ENCODE measurements around the gene MCRIP2. TPM values are rescaled to one million over a fixed set of nuclear protein-coding genes. Genes with fewer than 3 reads are reported as not detected.
"Not testable (repeated sequence)": the region's sequence is repeated elsewhere in the genome, so short reads cannot be mapped to it uniquely, and the experiment has no call there.

The MCRIP2 gene
- total RNA-seq, 8 experiments from 2014 or later = 10.3 to 58.8 (median 31.3) TPM

DNA sequence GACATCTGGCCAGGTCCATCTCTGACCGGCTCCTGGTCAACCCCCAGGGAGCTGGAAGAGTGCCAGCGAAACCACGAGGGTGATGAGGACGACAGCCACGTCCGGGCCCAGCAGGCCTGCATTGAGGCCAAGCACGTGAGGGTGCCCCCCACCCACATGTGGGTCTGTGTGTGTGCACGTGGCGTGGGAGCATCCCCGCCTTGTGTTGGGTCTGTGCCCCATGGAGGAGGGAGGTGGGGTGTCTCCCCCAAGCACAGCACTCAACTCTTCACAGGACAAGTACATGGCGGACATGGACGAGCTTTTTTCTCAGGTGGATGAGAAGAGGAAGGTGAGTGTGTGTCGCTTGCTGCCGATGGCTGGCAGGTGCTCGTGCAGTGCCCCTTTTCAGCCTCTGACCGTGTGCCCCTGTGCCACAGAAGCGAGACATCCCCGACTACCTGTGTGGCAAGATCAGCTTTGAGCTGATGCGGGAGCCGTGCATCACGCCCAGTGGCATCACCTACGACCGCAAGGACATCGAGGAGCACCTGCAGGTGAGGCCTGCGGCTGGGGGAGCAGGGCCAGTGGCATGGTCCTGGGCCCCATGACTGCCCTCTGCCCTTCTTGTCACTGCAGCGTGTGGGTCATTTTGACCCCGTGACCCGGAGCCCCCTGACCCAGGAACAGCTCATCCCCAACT lies 40.3 kb downstream of the MCRIP2 start:
- 60 to 100% (median 76%) methylated on average over 1 to 16 of the region's 28 CpGs; no CpG with 5 or more reads in 3 of the 10 experiments for WGBS, 10 experiments
- no peak for ATAC-seq (replicated peaks in 6 of 8)
- Histone ChIP-seq H3K4me1 (replicated peaks in 1 of 2) (peaks cover 34 to 37% of the 10 kb centered on the region in 2 donors), H3K27ac (no peak overlapping the region), H3K4me3 (peak overlapping the region in 1 of 5 donors; percentile 92)
- in situ Hi-C loops (cut with MboI; ENCODE audit: low pct_unique_long_range_greater_than_20kb in 2 of 9, low sequenced_read_pairs in 9 of 9, unreplicated experiment in 9 of 9) = no loop called here

DNA sequence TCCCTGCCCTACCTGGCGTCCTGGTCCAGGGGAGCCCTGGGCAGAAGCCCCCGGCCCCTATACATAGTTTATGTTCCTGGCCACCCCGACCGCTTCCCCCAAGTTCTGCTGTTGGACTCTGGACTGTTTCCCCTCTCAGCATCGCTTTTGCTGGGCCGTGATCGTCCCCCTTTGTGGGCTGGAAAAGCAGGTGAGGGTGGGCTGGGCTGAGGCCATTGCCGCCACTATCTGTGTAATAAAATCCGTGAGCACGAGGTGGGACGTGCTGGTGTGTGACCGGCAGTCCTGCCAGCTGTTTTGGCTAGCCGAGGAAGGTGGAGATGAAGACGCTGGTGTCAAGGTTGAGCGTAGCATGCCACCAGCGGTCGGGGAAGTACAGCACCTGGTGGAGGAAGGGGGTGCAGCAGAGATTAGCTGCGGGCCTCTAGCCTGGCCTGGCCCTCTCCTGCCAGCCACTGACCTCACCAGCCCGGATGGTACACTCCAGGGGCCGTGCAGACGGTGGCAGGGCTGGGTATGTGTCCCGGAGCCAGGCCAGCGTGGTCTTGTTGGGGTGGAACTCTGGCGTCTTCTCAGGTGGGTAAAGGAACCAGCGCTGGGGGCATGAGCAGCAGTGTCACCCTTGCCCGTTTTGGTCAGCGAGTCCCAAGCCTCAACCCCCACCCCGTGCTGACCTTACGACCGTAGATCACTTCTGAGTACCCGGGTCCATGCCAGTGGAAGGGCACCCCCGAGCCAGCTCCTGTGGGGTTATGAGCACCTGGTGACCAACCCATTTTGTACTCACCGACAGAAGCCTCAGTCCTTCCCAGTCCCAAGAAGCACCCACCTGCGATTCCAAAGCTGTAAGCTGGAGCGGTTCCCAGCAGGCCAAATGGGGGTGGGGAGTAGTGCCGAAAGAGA lies 41.1 kb downstream of the MCRIP2 start:
- H3K4me3 ChIP-seq = peak overlapping the region in 2 of 5 donors; percentile 85 to 88
- peaks cover 34 to 37% of the 10 kb centered on the region in 2 donors for H3K4me1 ChIP-seq (replicated peaks in 1 of 2)
- 74 to 93% (median 80%) methylated on average over 2 to 12 of the region's 36 CpGs; no CpG with 5 or more reads in 5 of the 10 experiments for WGBS, 10 experiments
- no peak for ATAC-seq (replicated peaks in 6 of 8)
- H3K27ac ChIP-seq = no peak overlapping the region
- in situ Hi-C loops (cut with MboI; ENCODE audit: low pct_unique_long_range_greater_than_20kb in 2 of 9, low sequenced_read_pairs in 9 of 9, unreplicated experiment in 9 of 9) = no loop called here

DNA sequence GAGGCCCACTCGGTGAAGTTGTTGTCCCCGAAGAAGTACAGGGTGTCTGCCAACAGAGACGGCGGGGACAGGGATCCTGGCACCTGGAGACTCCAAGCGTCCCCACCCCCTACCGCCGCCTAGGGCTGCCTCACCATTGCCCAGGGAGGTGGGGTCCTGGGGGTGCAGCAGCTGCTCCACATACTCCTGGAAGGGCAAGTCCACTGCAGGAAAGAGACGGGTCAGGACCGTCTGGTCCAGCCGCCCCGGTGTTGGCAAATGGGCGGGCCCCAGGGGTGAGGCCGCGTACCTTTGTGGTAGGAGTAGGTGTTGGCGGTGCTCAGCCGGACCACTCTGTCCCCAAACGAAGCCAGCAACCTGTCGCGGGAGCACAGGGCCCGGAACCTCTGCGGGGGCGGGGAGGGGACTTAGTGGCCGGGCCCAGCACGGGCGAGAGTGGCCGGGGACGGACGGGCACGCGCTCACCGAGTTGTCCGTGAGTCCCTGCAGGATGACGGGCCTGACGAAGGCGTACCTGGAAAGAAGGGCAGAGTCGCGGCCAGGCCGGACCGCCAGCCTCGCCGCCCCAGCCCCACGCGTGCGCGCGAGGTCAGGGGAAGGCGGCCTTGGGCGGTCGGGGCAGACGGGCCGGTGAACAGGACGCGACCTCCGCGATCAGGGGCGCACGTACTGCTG lies 41.9 kb downstream of the MCRIP2 start:
- no peak for ATAC-seq (replicated peaks in 6 of 8)
- peak overlapping the region; percentile 52 to 89 (median 85) for H3K4me3 ChIP-seq
- in situ Hi-C loops (cut with MboI; ENCODE audit: low pct_unique_long_range_greater_than_20kb in 2 of 9, low sequenced_read_pairs in 9 of 9, unreplicated experiment in 9 of 9) = no loop called here
- H3K27ac ChIP-seq = peak overlapping the region; percentile 74 to 94
- H3K4me1 ChIP-seq (replicated peaks in 1 of 2) = peaks cover 34 to 35% of the 10 kb centered on the region in 2 donors
- 0 to 80% (median 20%) methylated on average over 2 to 7 of the region's 57 CpGs; no CpG with 5 or more reads in 5 of the 10 experiments for WGBS, 10 experiments

DNA sequence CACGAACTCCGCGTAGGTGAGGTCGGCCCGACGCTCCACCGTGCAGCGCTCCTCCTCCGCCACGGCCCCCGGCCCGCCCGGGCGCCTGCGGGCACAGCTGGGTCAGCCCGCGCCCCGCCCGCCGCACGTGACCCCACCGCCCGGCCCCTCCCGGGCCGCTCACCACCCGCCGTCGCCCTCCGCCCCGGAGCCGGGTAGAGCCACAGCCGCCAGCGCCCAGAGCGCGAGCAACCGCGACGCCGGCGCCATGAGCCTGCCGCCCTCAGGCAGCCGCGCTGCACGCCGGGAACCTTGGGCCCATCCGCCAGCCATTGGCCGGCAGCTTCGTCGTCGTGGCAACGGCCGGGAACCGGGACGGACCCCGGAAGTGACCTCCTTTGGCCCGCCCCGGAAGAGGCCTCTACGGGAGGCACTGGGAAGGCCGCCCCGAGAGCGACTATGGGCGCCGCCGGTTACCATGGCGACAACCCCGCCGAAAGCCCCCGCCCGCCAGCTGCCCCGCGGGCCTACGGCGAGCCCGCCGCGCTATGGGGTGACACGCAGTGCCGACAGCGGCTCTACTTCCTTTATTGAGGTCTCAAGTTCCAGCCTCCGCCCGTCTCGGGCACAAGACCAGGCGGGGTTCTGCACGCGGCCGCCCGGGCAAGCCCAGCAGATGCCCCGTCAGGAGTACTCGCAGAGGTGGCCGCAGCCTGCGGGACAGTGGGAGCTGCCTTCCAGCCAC lies 42.6 kb downstream of the MCRIP2 start, which contains the start of gene JMJD8:
JMJD8 (minus strand) TSS at position 264 of the 724 bp plus-strand sequence; CDS start at position 249, 15 bp downstream.
- in situ Hi-C loops (cut with MboI; ENCODE audit: low pct_unique_long_range_greater_than_20kb in 2 of 9, low sequenced_read_pairs in 9 of 9, unreplicated experiment in 9 of 9) = no loop called here
- peak; percentile 63 to 79 (median 68) for ATAC-seq (replicated peaks in 6 of 8)
- Histone ChIP-seq H3K27ac (peak within 1 kb of the TSS; percentile 74 to 94), H3K4me1 (replicated peaks in 1 of 2) (peaks cover 31 to 35% of the 10 kb centered on the region in 2 donors), H3K4me3 (peak within 1 kb of the TSS; percentile 52 to 89 (median 85))
- 0 to 20% methylated on average over 4 to 6 of the region's 91 CpGs; no CpG with 5 or more reads in 8 of the 10 experiments for WGBS, 10 experiments

DNA sequence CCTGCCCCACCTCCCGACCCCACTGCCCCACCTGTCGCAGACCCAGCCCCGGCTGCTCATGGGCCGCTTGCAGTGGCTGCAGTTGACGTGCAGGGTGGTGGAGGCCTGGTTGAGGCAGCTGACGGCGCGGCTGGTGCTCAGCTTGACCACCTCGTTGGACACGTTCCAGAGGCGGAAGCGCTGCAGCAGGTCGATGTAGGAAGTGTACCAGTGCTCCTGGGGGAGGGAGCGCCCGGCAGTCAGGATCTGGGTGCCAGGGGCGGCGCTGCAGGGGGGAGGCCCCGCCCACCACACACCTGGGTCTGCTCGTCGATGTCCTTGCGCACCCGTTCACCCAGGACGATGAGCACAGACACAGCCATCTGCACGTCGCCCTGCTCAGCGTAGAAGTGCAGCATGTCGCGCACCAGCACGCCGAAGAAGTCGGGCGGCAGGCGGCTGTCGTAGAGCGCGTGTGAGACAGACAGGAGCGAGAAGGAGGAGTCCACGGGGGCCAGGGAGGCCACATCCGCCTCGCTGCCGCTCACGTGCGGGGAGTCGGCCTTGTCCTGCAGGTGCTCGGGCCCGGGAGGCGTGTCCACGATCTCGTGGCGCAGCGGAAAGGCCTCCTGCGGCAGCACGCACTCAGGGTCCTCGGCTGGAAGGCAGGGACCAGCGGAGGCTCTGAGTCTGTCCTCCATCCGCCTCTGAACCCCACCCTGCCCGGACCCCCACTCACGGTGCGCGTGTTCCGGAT lies 43.5 kb downstream of the MCRIP2 start:
- Histone ChIP-seq H3K27ac (peak overlapping the region; percentile 72 to 94), H3K4me3 (peak overlapping the region in 1 of 5 donors; percentile 88), H3K4me1 (replicated peaks in 1 of 2) (peaks cover 35 to 36% of the 10 kb centered on the region in 2 donors)
- ATAC-seq (replicated peaks in 6 of 8) = no peak
- WGBS, 10 experiments = 93 to 100% methylated on average over 1 to 5 of the region's 61 CpGs; no CpG with 5 or more reads in 8 of the 10 experiments
- in situ Hi-C loops (cut with MboI; ENCODE audit: low pct_unique_long_range_greater_than_20kb in 2 of 9, low sequenced_read_pairs in 9 of 9, unreplicated experiment in 9 of 9) = no loop called here

DNA sequence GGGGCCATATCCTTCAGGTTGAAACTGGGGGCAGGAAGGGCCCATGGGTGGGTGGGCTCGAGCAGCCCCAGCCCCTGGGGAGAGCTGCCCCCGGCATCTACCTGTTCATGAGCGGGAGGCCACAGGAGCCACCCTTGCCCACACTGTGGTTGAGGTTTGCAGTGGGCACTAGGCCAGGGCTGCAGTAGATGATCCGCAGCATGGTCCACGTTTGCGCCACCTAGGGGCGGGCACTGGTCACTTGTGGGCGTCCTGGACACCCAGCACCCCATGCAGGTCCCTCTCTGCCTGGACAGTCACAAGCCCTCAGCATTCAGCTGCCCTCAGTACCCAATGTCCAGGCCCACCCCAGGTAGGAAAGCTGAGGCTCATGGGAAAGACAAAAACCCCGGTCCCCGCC lies 44.3 kb downstream of the MCRIP2 start:
- ATAC-seq (replicated peaks in 6 of 8) = no peak
- Histone ChIP-seq H3K4me1 (replicated peaks in 1 of 2) (peaks cover 35 to 37% of the 10 kb centered on the region in 2 donors), H3K27ac (no peak overlapping the region), H3K4me3 (no peak overlapping the region)
- in situ Hi-C loops (cut with MboI; ENCODE audit: low pct_unique_long_range_greater_than_20kb in 2 of 9, low sequenced_read_pairs in 9 of 9, unreplicated experiment in 9 of 9) = no loop called here
- 84 to 100% methylated on average over 2 to 5 of the region's 10 CpGs; no CpG with 5 or more reads in 8 of the 10 experiments for WGBS, 10 experiments

DNA sequence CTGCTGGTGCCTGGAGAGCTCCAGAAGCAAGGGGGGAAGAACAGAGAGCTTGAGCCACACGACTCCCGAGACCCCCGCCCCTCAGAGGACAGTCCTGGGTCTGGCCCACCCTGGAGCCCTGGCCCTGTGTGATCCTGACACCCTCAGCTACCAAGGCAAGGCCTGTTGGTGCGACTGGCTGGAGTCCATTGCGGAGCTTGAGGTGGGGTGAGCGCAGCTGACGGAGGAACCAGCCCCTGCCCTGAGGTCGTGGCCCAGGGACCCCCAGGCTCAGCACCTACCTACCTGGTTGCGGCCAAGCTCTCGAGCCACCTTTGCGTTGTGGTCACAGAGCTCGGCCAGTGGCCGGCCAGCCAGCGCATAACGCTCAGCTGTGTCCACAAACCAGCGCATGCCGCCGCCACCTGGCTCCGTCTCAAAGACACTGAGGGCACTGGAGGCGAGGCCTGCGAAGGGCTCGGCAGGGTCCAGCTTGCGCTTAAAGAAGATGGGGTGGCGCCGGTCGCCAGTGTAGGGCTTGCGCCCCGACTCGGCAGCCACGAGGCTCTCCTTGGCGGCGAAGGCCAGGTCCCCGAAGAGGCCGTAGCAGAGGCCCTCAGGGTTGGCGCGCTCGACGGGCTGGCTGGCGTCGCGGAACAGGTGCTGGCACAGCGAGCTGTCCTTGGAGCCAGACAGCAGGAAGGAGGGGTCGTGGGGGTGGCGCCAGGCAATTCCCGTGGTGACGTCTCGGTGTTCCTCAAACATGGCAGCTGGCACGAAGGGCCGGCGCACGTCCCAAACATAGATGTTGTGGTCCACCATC lies 45.0 kb downstream of the MCRIP2 start:
- WGBS, 10 experiments = 60 to 94% (median 91%) methylated on average over 1 to 16 of the region's 51 CpGs; no CpG with 5 or more reads in 6 of the 10 experiments

DNA sequence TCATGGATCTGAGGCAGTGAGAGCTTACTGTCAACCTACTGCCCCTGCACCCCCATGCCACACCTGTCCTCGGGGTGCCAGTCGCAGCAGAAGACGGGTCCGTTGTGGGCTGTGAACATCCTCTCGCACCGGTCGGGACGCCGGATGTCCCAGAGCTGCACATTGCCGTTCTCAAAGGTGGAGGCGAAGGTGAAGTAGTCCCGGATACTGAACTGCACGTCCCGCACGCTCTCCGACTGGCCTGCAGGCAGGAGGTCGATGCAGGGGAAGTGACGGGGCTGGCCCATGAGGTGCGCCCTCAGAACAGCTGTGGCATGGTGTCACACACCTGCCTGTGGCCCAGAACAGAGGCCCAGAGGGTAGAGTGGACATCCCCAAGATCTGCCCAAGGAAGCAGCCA lies 45.9 kb downstream of the MCRIP2 start:
- no peak for ATAC-seq (replicated peaks in 6 of 8)
- in situ Hi-C loops (cut with MboI; ENCODE audit: low pct_unique_long_range_greater_than_20kb in 2 of 9, low sequenced_read_pairs in 9 of 9, unreplicated experiment in 9 of 9) = no loop called here
- peaks cover 26 to 29% of the 10 kb centered on the region in 2 donors for H3K4me1 ChIP-seq (replicated peaks in 1 of 2)
- WGBS, 10 experiments = 58 to 100% (median 95%) methylated on average over 1 to 12 of the region's 19 CpGs; no CpG with 5 or more reads in 4 of the 10 experiments
- H3K4me3 ChIP-seq = no peak overlapping the region
- H3K27ac ChIP-seq = no peak overlapping the region

More for the DNA sequence above, 45.0 kb downstream of the MCRIP2 start:
- no peak overlapping the region for H3K27ac ChIP-seq
- in situ Hi-C loops (cut with MboI; ENCODE audit: low pct_unique_long_range_greater_than_20kb in 2 of 9, low sequenced_read_pairs in 9 of 9, unreplicated experiment in 9 of 9) = no loop called here
- H3K4me1 ChIP-seq (replicated peaks in 1 of 2) = peaks cover 28 to 31% of the 10 kb centered on the region in 2 donors
- no peak for ATAC-seq (replicated peaks in 6 of 8)
- no peak overlapping the region for H3K4me3 ChIP-seq

DNA sequence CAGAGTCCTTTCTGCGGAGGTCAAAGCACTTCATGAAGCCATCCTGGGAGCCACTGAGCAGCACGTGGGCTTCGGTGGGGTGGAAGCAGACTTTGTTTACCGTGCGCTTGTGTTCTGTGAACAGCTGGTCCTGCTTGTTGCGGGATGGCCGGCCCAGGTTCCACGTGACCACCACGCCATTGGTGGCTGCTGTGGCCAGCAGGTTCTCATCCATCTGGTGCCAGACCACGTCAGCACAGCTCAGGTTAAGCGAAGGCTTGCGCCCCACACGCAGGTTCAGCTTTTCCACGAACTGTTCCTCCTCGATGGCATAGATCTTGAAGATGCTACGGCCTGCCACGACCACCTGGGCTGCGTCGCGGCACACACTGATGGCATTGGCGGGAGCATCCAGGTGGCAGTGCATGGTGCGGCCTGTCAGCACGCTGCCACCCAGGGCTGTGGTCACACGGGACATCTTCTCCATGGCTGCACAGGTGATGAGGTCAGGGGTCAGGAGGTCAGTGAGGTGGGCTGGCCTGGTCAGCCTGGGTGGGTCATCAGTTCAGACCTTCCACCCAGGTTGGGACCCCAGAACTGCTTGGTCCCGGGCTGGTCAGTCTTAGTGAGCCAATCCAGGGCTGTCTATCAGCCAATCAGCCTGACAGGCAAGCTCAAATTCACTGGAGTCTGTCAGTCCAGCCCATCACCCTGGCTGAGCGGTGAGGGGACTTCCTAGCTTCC lies 47.7 kb downstream of the MCRIP2 start:
- in situ Hi-C loops (cut with MboI; ENCODE audit: low pct_unique_long_range_greater_than_20kb in 2 of 9, low sequenced_read_pairs in 9 of 9, unreplicated experiment in 9 of 9) = no loop called here
- Histone ChIP-seq H3K4me1 (replicated peaks in 1 of 2) (peaks cover 20 to 25% of the 10 kb centered on the region in 2 donors), H3K4me3 (peak overlapping the region; percentile 89 to 99 (median 97)), H3K27ac (peak overlapping the region; percentile 88 to 97)
- 64 to 100% (median 80%) methylated on average over 1 to 9 of the region's 26 CpGs; no CpG with 5 or more reads in 2 of the 10 experiments for WGBS, 10 experiments
- ATAC-seq (replicated peaks in 6 of 8) = no peak

DNA sequence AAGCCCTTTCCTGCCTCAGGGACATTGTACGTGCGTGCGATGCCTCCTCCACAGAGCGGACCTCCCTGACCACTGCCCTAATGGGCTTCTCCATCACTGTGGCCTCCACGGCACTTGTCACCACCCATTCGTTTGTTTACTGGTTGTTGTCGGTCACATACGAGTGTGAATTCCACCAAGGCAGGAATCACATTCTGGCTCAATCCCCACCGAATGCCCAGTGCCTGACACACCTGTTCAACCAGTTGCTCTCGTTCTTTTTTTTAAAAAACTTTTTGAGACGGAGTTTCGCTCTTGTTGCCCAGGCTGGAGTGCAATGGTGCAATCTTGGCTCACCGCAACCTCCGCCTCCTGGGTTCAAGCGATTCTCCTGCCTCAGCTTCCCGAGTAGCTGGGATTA lies 49.6 kb downstream of the MCRIP2 start:
- H3K4me3 ChIP-seq; ATAC-seq (replicated peaks in 6 of 8); in situ Hi-C loops (cut with MboI; ENCODE audit: low pct_unique_long_range_greater_than_20kb in 2 of 9, low sequenced_read_pairs in 9 of 9, unreplicated experiment in 9 of 9); H3K27ac ChIP-seq: not testable (repeated sequence)
- WGBS, 10 experiments = 82 to 100% (median 90%) methylated on average over 1 to 11 of the region's 16 CpGs; no CpG with 5 or more reads in 3 of the 10 experiments
- H3K4me1 ChIP-seq (replicated peaks in 1 of 2) = peaks cover 25 to 28% of the 10 kb centered on the region in 2 donors
